Adrenal gland (tissue), 5 donors: ENCODE measurements around the gene RAVER2.

Source experiments
- CTCF ChIP-seq, 6 experiments: fragments of 450-650 bp in 4 of 6; fragments of 200-600 bp in 2 of 6; sonication (generic) in 1 of 6; IDR thresholded peaks; 1 replicate in 5 of 6; 2 replicates in 1 of 6; pipeline versions ENCODE4 v1.5.1 to v1.8.0; 2016 to 2021; ENCODE audit warnings: antibody characterized with exemption in 6 of 6, mild to moderate bottlenecking in 2 of 6, moderate library complexity in 1 of 6
- POLR2A ChIP-seq, 2 donors: fragments of 450-650 bp; IDR thresholded peaks; one replicate each; pipeline ENCODE4 v1.6.1; 2017; ENCODE audit warnings: antibody characterized with exemption in 2 of 2, mild to moderate bottlenecking in 2 of 2, moderate library complexity in 1 of 2
- donor health status: DM: no; HTN: no; CAD: no.

- TF ChIP-seq CTCF (IDR thresholded peaks at IDR 0.05) (no peak), POLR2A (IDR thresholded peaks at IDR 0.05) (no peak)
These were observed 46.1 kb downstream of the RAVER2 start for GRCh38 chr1:64790832-64791487.
